NCI-H1092 treated with DMSO at 0.1 percent for 48 hours (cell line): ENCODE results near the gene IFRD1.

Experiments used
- DNase-seq: peaks from one replicate; lab custom pipeline; 2025; lab: John Stamatoyannopoulos, UW

The IFRD1 gene

DNA sequence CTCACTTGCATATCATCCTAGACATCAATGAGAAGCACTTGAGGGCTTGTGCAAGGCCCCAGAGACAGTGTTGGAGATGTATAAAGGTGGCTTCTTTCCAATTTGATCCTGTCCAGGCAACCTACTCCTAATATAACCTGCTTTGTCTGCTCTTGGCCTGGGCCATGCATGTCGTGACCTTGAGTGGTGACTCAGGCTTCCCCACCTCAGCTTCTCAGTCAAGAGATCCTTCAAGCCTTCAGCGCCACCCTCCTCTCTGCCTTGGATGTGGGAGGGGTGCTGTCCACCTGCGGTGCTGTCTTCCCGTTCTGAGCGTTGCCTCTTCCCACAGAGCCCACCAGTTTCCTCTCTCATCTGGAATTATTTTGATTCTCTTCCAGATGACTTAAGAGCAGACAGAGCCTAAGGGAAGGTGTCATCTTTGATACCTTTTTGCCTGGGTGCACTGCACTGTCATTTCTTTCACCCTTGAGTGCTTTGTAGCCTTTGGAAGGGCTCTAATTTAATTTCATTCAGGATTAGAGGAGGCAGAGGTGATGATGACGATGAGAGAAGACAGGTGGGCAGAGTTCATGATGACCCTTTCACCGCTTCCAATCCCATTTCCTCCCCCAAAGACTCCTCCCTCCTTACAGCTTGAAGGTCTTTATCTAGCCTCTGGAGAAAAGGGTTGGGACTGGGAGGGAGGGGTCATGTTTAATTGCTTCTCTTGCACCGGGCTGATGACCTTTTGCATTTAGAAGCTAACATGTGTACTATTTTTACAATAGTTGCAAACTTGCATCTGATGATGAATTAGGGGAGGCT lies 37.4 kb downstream of the IFRD1 start:
- no peak for DNase-seq

DNA sequence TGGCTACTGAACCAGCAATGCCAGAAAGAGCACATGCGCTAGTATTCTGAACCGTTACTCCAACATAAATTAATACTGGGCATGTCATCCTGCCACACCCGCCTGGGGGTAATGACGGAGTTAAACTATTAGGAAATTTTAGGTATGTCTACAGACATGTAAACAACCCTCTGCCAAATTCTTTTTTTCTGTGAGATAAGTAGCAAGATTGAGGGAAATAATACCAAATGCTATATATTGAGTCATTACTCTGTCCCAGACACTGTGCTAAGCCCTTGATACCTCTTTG lies 37.9 kb downstream of the IFRD1 start:
- DNase-seq: no peak

DNA sequence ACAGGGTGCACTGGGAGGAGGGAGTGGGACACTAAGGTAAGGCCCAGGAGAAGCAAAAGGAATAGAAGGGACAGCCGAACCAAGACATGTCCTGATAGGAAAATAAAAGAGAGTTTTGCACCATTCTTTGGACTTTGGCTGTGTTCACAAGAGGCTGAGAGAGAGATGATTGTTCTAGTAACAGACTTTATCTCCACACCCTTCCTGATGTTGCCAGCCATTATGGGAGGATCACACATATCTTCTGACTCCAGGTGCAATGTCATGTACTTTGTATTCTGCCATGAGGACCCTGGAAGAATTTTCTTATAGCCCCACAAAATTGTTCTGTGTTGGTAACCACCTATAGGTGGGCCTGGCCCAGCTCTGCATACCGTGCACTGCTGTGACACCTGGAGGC lies 41.9 kb downstream of the IFRD1 start:
- no peak for DNase-seq

DNA sequence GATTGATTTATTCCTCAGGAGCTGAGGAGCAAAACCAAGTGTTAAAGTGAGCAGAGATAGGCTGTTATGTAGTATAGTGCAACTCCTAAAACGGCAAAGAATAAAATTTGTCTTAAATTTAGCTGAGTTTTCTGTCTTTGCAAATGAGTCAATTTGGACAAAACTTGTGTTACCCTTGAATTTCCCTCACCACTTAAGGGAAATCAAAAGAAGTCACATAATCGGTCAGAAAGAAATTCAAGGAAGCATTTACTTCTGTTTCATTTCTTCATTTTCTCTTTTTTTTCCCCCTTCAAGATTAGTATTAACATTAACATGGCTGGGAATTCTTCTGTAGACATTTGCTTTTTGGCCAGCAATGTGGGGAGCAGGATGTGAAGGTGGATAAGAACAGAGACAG lies 44.4 kb downstream of the IFRD1 start:
- no peak for DNase-seq

DNA sequence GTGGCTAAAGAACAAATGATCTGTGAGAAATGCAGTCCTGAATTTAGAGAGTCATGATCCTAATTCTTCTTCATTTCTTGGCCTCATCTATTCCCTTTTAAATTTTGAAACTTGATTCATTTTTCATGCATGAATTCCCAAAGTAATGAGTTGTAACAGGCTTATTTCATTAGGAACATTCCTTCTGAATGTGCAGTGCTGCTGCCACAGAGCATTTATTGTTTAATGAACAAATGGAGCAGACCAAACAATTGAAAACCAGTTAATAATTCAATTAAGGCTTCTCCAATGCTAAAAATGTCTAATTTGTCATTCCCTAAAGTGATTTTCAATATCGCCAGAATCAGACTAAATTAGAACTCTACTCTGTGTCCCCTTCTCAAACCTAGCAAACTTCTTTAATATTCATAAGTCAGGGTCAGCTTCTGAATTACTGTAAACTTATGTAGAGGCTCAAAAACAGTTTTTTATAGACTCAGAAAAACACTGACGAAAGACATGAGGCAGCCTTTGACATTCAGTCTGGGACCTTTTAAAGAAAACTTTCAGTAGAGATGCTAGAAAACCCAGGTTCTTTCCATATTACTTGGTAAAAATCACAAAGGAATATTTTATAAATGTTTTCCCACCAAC lies 45.0 kb downstream of the IFRD1 start:
- no peak for DNase-seq

DNA sequence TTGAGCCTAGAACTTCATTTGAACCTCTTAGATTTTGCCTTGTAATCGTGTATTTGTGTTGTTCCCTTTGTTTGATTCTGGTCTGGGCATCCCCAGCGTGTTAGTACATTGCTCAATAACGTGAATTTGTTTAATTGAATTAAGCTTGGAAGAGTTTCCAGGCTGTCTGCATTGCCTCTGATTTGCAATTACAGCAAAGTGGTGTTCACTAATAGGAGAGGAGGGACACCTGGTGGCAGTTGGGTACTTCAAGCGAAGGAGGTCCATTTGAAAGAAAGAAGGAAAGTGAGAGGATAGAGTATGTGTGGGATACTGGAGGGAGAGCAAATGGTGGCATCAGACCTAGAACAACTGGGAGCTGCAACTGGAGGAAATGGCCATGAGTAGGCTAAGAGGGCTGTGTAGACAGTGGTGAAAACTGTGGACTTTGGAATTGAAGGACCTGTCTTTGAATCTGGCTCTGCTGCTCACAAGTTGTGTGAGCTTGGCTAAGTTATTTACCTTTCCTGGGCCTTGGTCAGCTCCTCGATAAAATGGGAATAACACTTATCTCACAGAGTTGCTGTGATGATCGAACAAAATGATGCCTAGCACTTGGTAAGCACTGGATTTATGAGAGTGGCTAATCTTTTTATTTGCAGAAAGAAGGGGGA lies 45.7 kb downstream of the IFRD1 start:
- peak; percentile 61 for DNase-seq

DNA sequence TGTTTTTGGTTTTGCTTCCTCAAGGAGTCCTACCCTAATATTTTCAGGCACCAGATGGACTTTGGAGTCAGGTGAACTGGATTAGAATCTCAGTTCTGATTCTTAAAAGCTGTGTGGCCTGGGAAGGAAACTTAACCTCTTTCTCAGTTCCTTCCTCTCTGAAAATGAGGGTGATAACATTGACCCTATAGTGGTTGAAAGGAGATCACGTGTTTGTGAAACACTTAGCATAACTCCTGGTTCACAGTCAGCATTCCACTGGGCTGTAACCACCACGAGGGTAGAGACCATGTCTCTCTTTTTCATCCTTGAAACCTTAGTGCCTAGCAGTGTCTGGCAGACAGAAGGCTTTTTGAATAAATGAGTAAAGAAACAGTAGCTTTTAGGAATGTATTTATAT lies 47.2 kb downstream of the IFRD1 start:
- no peak for DNase-seq

DNA sequence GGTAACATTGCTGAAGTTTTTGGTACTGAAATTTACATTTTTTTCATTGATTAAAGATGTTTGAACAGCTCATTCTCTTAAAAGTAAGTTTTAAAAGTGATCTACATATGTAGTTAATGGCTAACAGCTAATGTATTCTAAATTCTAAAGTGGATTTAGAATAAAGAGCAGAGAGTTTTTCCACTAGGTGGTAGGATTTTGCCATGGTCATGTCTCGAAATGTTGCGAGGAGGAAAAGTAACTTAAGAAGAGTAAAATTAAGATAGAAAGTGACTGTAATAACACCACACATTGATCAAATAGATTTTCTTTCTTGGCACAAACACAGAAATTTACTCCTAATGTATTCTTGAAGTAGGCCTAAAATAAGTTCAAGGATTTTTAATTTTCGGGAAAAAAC lies 50.4 kb downstream of the IFRD1 start:
- DNase-seq: no peak

DNA sequence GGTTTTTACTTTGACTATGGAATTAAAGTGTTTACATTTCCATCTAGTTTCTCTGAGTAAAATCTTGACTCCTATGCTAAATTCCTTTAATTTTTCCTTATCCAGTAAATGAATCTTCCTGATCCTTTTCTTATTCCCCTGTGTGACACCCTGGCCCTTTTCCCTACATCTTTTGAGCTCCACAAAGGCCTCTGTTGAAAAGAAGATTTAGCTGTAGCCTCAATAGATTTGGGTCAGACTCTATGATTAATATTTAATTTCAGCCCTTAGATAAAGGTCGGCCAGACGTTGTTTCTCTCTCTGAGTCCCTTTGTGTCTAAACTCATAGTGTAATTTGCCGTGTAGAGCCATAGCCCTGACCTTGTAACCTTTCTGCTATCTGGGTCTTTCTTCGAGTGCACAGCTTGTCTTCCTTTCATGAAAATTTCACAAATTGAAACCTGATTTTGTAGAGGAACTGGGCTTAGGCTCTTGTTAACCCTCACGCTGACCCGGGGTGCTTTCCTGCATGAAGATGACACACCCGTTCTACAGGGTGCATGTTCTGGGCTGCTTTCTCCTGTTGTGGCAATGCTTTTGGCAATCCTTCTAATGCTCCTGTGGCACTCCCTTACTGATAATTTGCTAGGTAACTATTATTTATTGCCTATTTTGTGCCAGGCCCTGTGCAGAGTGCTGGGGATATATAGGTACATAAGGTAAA lies 51.7 kb downstream of the IFRD1 start:
- DNase-seq: no peak

DNA sequence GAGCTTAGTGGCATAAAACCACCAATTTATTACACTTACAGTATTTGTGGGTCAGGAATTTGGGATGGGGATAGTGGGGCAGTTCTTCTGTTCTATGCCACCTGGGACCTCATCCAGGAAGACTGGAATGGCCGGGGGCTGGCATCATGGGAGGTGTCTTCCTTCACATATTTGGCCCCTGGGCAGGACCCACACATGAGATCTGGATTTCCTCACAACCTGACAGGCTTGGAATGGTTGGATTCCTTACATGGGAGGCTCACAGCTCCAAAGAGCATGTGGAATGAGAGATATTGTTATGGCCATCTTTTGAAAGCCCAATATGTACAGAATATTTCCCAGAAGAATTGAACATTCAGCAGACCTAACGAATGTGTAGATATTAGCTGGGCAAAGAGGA lies 52.4 kb downstream of the IFRD1 start:
- no peak for DNase-seq

DNA sequence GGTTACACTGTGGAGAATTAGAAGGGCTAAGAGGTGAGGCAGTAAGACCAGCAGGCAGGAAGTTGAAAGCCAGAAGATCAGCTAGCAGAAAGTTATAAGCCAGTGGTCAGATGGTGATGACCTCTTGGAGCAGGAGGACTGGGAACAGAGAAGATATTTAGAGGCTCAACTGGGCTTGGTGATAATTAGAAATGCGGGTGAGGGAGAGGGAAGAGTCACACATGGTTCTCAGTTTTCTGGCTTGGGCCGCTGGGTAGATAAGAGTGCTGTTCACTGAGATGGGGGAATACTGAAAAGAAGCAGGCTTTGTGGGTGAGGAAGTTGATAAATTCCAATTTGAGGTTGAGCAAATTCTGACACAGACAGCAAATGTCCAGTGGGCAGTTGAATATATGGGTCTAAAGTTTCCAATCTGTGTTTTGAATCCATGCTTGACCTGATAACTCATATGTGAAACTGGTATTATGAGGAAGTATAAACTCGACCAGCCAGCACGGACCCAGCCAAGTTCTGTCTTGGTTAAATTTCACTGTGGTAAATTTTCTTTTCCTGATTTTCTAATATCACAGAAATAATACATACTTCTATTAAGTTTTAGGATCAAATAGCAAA lies 53.2 kb downstream of the IFRD1 start:
- no peak for DNase-seq

DNA sequence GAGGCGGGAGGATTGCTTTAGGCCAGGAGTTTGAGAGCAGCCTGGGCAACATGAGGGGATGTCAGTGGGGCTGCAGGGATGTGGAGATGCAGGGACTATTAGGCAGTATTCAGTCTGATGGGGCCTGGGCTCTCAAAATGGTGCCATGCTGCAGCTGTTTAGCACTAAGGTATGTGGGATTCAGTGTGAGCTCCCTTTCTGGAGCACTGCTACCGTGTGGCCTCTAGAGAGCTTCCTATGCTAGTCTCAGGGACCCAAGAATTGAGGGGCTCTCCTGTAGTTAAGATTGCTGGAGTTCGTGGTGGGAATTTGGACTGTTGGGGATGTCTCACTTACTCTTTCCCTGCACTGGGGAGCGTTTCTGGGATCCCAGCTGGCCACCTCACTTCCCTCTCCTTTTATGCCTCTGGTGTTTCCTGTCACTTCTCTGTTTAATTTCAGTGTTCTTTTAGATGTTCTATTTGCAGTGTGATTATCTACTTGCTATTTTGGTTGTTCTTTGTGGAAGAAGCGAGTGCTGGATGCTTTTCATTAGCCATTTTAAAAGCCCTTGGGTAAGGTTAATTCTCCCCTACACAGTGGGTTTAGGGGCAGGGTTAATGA lies 53.9 kb downstream of the IFRD1 start:
- DNase-seq: no peak

DNA sequence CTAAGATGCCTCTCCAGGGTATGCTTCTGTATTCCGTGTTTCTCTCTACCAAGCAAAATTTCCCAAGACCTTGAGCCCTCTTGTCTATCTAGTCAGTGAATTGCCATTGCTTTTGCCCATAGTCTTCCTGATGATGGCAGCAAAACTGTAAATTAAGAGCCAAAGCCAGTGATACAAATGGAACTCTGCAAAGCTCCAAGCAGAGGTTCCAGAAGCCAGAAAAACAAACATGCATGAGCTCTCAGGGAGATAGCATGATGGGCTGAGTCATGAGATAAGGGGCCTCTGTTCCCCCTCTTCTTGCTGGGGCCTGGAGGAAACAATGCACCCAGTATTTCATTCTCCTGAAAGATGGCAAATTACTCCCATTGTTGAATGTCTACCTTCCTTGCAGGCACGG lies 55.2 kb downstream of the IFRD1 start:
- DNase-seq: peak; percentile 45

DNA sequence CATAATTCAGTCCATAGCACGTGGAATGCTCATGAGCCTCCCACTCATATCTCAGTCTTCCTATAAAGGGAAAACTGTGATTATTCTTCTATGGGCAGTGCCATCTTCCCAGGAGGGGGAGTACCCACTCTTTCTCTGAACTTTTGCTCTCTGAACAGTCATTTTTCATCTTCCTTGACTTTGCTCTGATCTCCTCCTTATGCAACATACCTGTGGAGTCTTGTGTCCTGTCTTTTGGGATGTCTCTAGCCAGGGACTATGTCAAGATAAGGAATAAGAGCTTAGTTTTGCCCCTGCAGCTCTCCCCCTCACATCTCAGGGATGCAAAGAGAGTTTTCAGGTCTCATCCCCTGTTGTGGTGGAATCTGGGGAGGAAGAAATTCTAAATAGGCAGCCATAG lies 58.1 kb downstream of the IFRD1 start:
- no peak for DNase-seq

DNA sequence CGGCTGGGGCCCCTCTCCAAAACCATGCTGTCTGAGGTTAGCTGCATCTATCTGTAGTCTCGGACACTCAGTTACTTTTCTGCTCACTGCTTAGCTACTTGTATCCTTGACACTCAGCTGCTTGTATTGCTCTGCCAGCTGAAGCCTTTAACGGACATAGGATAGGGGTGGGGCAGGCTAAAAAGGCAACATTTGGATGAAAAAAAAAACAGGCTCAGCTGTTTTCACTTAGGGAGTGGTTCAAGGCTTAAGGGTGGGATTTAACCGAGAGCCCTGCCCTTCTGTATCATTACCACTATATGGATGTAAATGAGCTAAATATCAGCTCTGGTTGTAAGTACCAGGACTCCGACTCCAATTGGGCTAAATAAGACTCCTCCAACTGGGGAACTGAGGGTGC lies 59.1 kb downstream of the IFRD1 start:
- DNase-seq: no peak

DNA sequence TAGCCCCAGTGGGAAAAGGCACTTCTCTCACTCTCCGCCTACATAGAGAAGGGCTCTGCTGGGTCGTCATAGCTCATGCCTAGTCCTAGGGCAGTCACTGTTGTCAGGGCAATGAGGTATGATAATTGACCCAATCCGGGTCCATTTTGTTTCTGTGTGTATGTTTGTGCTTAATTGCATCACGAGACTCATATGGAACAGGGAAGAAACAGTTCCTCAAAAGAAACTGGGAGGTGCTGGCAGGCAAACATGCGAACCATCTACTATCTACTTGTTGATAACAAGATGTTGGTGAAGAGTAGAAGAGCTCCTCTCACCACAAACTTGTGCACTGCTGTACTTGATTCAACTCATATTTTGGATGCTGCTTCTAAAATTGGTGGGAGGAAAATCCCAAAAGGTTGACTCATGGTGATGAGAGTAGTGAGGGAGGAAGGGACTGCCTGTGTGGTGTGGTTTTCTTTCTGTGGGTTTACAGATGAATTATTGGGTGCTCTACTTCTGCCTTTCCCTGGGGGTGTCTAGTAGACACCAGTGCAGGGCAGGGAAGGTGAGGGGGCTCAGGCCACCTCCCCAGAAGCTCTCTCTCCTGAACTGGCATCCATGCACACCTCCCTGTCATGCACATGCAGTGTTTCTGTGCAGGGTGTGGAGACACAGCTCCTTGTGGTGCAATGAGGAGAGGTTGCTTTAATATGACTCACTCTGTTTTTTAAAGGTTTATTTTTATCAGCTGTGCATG lies 59.9 kb downstream of the IFRD1 start:
- DNase-seq: no peak

DNA sequence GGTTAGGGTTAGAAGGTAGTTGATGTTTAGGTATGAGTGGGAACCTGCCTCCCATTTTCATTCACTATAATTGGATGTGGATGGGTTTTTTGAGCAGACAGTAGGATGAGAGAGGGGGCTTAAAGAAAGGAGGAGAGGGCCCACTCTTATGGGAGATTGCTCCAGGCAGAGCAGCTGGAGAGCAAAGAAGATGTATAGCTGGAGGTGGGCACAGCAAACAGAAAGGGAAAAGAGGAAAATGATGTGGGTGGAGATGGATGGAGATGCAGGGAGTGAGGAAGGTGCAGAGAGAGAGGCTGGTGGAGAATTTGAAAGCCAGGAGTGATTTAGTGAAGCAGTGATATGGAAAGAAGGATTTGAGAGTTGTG lies 60.5 kb downstream of the IFRD1 start:
- no peak for DNase-seq

DNA sequence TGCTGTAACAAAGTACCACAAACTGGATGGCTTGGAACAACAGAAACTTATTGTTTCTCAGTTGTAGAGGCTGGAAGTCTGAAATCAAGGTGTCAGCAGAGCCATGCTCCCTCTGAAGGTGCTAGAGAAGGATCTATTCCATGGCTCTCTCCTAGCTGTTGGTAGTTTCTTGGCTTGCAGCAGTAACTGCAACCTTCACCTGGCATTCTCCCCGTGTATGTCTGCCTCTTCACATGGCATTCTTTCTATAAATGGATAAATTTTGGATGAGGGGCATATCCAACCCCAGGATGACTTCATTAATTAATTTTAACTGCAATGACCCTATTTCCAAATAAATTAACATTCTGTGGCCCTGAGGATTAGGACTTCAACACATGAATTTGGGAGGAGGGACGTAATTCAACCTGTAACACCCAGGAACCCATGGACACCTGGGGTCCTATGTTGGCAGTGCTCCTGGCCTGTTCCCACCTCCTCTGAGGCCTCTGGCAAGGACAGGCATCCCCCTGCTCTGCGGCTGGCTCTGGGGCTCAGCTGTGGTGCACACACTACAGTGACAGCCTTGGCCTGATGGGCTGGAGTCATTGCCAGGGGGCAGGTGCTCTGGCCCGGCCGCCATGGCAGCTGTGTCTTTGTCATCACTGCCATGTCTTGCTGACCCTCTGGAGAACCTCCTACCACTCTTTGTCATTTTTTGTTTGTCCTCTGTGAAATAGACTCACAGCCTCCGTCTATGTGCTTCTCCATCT lies 61.4 kb downstream of the IFRD1 start:
- no peak for DNase-seq

DNA sequence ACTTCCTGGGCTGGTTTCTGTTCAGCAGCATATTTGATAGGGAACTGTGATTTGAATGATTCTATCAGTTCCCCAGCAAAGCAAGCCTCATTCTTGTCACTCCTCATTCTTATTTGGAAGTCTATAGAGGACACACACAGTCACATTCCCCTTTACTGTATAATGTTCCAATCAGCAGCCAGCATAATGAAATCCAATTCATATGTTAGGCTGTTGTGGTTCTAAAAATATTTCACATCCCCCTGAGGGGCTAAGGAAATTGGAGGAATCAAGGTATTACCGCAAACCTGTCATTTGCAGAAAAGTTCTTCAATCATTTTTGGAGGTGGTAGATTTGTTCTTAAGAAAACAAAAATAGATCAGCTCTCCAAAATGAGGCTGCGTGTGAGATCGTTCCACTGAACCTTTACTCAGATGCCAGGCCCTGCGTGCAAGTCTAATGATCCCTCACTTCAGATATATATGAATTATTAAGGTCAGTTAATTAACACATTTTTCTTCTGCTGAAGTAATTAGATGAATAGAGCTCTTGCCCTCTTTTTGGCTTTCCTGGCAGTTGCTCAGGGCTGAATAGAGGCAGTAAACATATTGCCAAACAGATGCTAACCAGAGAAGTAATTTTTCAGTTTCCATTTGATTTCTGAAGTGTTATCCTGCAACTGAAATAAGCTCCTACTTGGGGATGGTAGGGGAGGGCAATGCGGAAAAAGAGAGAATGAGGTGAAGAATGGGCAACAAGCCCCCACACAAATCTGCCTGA lies 62.4 kb downstream of the IFRD1 start:
- no peak for DNase-seq

DNA sequence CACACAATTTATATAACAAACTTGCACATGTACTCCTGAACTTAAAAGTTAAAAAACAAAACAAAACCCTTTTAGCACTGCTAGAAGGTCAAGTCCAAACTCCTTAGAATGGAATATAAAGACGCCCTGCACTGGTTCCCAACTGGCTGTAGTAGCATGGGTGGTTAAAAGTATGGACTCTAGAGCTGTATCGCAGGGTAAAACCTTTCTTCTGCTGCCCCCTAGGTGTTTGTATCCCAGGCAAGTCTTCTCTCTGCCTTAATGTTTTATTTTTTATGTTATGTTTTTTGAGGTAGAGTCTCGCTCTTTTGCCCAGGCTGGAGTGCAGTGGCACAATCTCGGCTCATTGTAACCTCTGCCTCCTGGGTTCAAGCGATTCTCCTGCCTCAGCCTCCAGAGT lies 65.7 kb downstream of the IFRD1 start:
- DNase-seq: no peak
